MCF 10A (cell line): ENCODE results near the gene C10orf143. TPM values are rescaled to one million over a fixed set of nuclear protein-coding genes. Genes with fewer than 3 reads are reported as not detected.

ENCODE experiments used
- BruUV-seq: library from RNA; stranded (reverse); fragments of 400-500 nt; replicated peaks from 2 replicates; lab custom pipeline; 2021; lab: Mats Ljungman, UMichigan
- CTCF ChIA-PET: fragments of 300-600 bp; sonication (Branson Sonifier 250); formaldehyde crosslinking; extraction: SDS; loops from one replicate; lab custom pipeline; 2021; ENCODE audit warnings: antibody characterized with exemption, inconsistent platforms; lab: Yijun Ruan, JAX
- POLR2A ChIA-PET: fragments of 300-600, 350-650 bp; sonication (Branson Sonifier 250); formaldehyde crosslinking; extraction: SDS; loops from one replicate; lab custom pipeline; 2020; ENCODE audit warnings: antibody characterized with exemption, inconsistent platforms; lab: Yijun Ruan, JAX
- DNase-seq: peaks from one replicate; pipeline ENCODE4 v3.0.0-alpha.2; 2018; ENCODE audit not compliant: unreplicated experiment
- H3K27ac Mint-ChIP-seq: one replicate; pipeline ENCODE4 v1.8.0; 2022; ENCODE audit warnings: mild to moderate bottlenecking, low read depth, mixed read lengths; ENCODE audit not compliant: unreplicated experiment
- H3K27me3 Mint-ChIP-seq: one replicate; pipeline ENCODE4 v1.8.0; 2022; ENCODE audit warnings: mixed read lengths; ENCODE audit not compliant: insufficient read depth, unreplicated experiment
- H3K36me3 Mint-ChIP-seq: one replicate; pipeline ENCODE4 v1.8.0; 2022; ENCODE audit warnings: mild to moderate bottlenecking, moderate library complexity, mixed read lengths; ENCODE audit not compliant: insufficient read depth, unreplicated experiment
- H3K4me1 Mint-ChIP-seq: one replicate; pipeline ENCODE4 v1.8.0; 2022; ENCODE audit warnings: mixed read lengths; ENCODE audit not compliant: insufficient read depth, unreplicated experiment
- H3K4me3 Mint-ChIP-seq: one replicate; pipeline ENCODE4 v1.8.0; 2022; ENCODE audit warnings: mild to moderate bottlenecking, moderate library complexity, mixed read lengths; ENCODE audit not compliant: unreplicated experiment
- H3K9me3 Mint-ChIP-seq: one replicate; pipeline ENCODE4 v1.8.0; 2022; ENCODE audit warnings: mixed read lengths; ENCODE audit not compliant: unreplicated experiment
- CTCF ChIP-seq: fragments of 200-600 bp; IDR thresholded peaks from one replicate; pipeline ENCODE4 v1.8.0; 2022; ENCODE audit warnings: antibody characterized with exemption, mild to moderate bottlenecking; ENCODE audit not compliant: unreplicated experiment
- intact Hi-C: fragments of 100-400 bp; cut with micrococcal nuclease; formaldehyde crosslinking; loops from 2 replicates; pipeline ENCODE4 v1.14.1; 2022
- total RNA-seq: library from RNA; stranded (reverse); gene quantifications from 2 replicates; pipeline ENCODE4 v1.2.3, GENCODE V29; 2022

Gene C10orf143
- total RNA-seq, 1 experiment from 2014 or later: 4.9 TPM

- DNase-seq: no peak
- Mint-ChIP-seq H3K9me3 (peaks cover 14% of the 10 kb centered on the region), H3K36me3 (no peaks in the 10 kb centered on the region), H3K27ac (no peak overlapping the region), H3K4me1 (peaks cover 5% of the 10 kb centered on the region), H3K4me3 (no peak overlapping the region), H3K27me3 (no peaks in the 10 kb centered on the region)
- intact Hi-C loops: no loop called here
- ChIA-PET POLR2A (no interaction called here), CTCF (interaction anchor here (0.7 to 0.8 kb wide), 2 partner anchors 152 to 535 kb away, joined by 3 read pairs; no protein-coding TSS in a partner anchor)
- TF ChIP-seq CTCF: no peak
- no TSS peak for BruUV-seq
Measured at GRCh38 chr10:130029209-130029608, 81.4 kb downstream of the C10orf143 start.

- H3K9me3 Mint-ChIP-seq: peaks cover 14% of the 10 kb centered on the region
- no peak for TF ChIP-seq CTCF
- intact Hi-C loops: no loop called here
- ChIA-PET POLR2A (no interaction called here), CTCF (no interaction called here)
- H3K27ac Mint-ChIP-seq: no peak overlapping the region
- no peak for DNase-seq
- H3K27me3 Mint-ChIP-seq: no peaks in the 10 kb centered on the region
- BruUV-seq: no TSS peak
- H3K4me1 Mint-ChIP-seq: peaks cover 12% of the 10 kb centered on the region
- H3K4me3 Mint-ChIP-seq: no peak overlapping the region
- no peaks in the 10 kb centered on the region for H3K36me3 Mint-ChIP-seq
Measured at GRCh38 chr10:130028465-130028819, 82.2 kb downstream of the C10orf143 start.

GRCh38 chr10:130027716-130028464, 82.7 kb downstream of the C10orf143 start:
- Mint-ChIP-seq H3K27ac (no peak overlapping the region), H3K27me3 (no peaks in the 10 kb centered on the region), H3K4me1 (peaks cover 12% of the 10 kb centered on the region), H3K4me3 (no peak overlapping the region), H3K36me3 (no peaks in the 10 kb centered on the region), H3K9me3 (peaks cover 14% of the 10 kb centered on the region)
- POLR2A ChIA-PET: no interaction called here
- intact Hi-C loops: no loop called here
- CTCF ChIA-PET: no interaction called here
- DNase-seq: peak; percentile 78
- no TSS peak for BruUV-seq
- no peak for TF ChIP-seq CTCF

- no TSS peak for BruUV-seq
- H3K36me3 Mint-ChIP-seq: no peaks in the 10 kb centered on the region
- intact Hi-C loops: no loop called here
- H3K4me3 Mint-ChIP-seq: no peak overlapping the region
- ChIA-PET POLR2A (no interaction called here), CTCF (interaction anchor here (0.6 kb wide), 1 partner anchor 19 kb away, joined by 3 read pairs; no protein-coding TSS in a partner anchor)
- peaks cover 14% of the 10 kb centered on the region for H3K9me3 Mint-ChIP-seq
- no peaks in the 10 kb centered on the region for H3K27me3 Mint-ChIP-seq
- no peak overlapping the region for H3K27ac Mint-ChIP-seq
- no peak for DNase-seq
- H3K4me1 Mint-ChIP-seq: peaks cover 21% of the 10 kb centered on the region
- TF ChIP-seq CTCF: no peak
Measured at GRCh38 chr10:130026670-130027456, 83.8 kb downstream of the C10orf143 start.
